Cardiac fibroblast (primary cell): ENCODE data around the gene GALP.
"Not testable (repeated sequence)": the region's sequence is repeated elsewhere in the genome, so short reads cannot be mapped to it uniquely, and the experiment has no call there.

ENCODE experiments used
- DNase-seq, 2 donors: peaks; one replicate each; pipeline versions ENCODE4 v3.0.0 to v3.0.0-alpha.2; 2010; ENCODE audit warnings: low read depth in 2 of 2
- H3K4me3 ChIP-seq, 2 donors: replicated peaks in 1 of 2; 1 replicate in 1 of 2; 2 replicates in 1 of 2; pipeline ENCODE4 v1.5.1; 2011; ENCODE audit warnings: low read depth in 2 of 2, low read length in 2 of 2, mild to moderate bottlenecking in 2 of 2, moderate library complexity in 1 of 2
- CTCF ChIP-seq: IDR thresholded peaks from one replicate; pipeline ENCODE4 v1.5.1; 2011; ENCODE audit warnings: low read depth, mild to moderate bottlenecking, low read length, inconsistent platforms

GALP gene

DNA sequence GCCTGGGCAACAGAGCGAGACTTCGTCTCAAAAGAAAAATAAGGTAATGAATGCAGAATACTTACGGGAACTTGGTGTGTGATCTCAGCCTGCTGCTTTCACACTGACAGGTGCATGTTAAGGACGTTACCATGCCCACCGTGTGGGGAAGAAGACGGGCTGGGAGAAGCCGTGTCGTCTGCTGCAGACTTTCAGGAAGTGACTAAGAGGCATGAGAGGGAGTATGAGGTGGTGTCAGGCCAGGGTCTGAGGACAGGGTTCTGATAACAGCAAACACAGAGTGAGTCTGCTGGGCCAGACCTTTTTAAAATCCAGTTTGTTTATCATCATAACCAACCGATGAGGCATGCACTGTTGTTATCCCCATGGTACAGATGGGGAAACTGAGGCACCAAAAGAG is 13.6 kb upstream of the GALP start:
- peak; percentile 33 to 53 for DNase-seq
- no peak overlapping the region for H3K4me3 ChIP-seq
- TF ChIP-seq CTCF: no peak

- no peak for DNase-seq
- no peak overlapping the region for H3K4me3 ChIP-seq
- no peak for TF ChIP-seq CTCF
Measured at GRCh38 chr19:56163097-56163496, 12.7 kb upstream of the GALP start.

DNA sequence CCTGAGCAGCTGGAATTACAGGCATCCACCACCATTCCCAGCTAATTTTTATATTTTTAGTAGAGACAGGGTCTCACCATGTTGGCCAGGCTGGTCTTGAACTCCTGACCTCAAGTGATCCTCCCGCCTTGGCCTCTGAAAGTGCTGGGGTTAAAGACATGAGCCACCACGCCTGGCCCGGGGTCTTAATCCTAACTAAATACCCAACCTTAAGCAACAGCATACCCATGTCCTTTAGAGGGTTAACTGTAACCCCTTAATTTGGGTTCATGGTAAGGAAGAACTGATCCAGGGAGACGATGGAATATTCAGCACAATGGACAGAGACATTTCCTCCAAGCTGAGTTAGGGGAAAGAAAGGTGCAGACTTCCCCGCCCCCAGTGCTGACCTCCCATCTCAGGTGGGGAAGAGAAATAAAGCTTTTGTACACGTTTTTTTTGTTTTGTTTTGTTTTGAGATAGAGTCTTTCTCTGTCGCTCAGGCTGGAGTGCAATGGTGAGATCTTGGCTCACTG is 8.7 kb upstream of the GALP start:
- TF ChIP-seq CTCF: no peak
- DNase-seq: peak in 1 of 2 donors; percentile 11
- no peak overlapping the region for H3K4me3 ChIP-seq

- no peak overlapping the region for H3K4me3 ChIP-seq
- TF ChIP-seq CTCF: no peak
- DNase-seq: peak in 1 of 2 donors; percentile 72
Measured at GRCh38 chr19:56170261-56170660, 5.5 kb upstream of the GALP start.

GRCh38 chr19:56174086-56174485 is 1.7 kb upstream of the GALP start:
- no peak for DNase-seq
- TF ChIP-seq CTCF: no peak
- no peak overlapping the region for H3K4me3 ChIP-seq

DNA sequence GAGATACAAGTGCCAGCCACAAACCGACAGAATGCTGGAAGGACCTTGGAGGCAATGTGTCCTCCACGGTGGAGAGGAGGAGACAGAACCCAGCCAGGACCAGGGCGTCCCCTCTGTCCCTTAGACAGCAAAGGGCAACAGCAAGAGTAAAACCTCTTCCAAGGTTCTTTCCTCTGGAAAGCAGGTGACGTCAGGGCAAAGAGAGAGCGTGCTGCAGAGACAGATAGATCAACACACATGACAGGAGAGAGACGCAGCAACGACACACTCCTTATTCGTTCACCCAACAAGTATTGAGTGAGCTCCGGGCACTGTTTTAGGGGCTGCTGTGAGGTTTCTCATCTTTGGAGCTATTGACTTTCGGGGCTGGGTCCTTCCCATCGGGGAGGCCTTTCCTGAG is 1.3 kb upstream of the GALP start:
- no peak for TF ChIP-seq CTCF
- no peak for DNase-seq
- no peak overlapping the region for H3K4me3 ChIP-seq

- not testable (repeated sequence) for DNase-seq, H3K4me3 ChIP-seq
Measured at GRCh38 chr19:56176310-56176709, 502 bp downstream of the GALP start.
